Measurements from ENCODE around the gene ARHGAP33.

ARHGAP33 gene

GRCh38 chr19:35789978-35790944, 14.9 kb downstream of the ARHGAP33 start:
- no peak overlapping the region for H2BK15ac ChIP-seq (replicated peaks; ENCODE audit: low read depth)
- no peak overlapping the region for H2AK5ac ChIP-seq (ENCODE audit: low read length)
- H2BK120ac ChIP-seq (ENCODE audit: low read depth, low read length) = no peak overlapping the region
- no peak overlapping the region for H3K27ac ChIP-seq (ENCODE audit: low read depth, low read length)
- H3K79me1 ChIP-seq (ENCODE audit: low read length) = no peaks in the 10 kb centered on the region
- no peak overlapping the region for H3K4me3 ChIP-seq (ENCODE audit: low read length)
- whole genome bisulfite sequencing (ENCODE audit: extremely low coverage, insufficient coverage, low lambda C conversion rate) = no CpG with 5 or more reads among the region's 19 CpGs
- H3K18ac ChIP-seq (ENCODE audit: low read length) = no peak overlapping the region
- H4K5ac ChIP-seq (ENCODE audit: low read length) = no peak overlapping the region
- H3K23ac ChIP-seq (ENCODE audit: low read length) = no peak overlapping the region
- no peak for DNase-seq
- H3K79me2 ChIP-seq (ENCODE audit: control insufficient read depth, insufficient read depth, low read length) = no peaks in the 10 kb centered on the region
- H3K4ac ChIP-seq (ENCODE audit: low read depth, low read length) = no peak overlapping the region
- no peaks in the 10 kb centered on the region for H3K27me3 ChIP-seq (ENCODE audit: insufficient read depth, low read length, poor library complexity)
- no peaks in the 10 kb centered on the region for H3K4me1 ChIP-seq (ENCODE audit: control insufficient read depth, low read depth, low read length)
- no peak overlapping the region for H3K4me2 ChIP-seq (ENCODE audit: low read length)
- no peak overlapping the region for H2BK5ac ChIP-seq (ENCODE audit: low read length)
- no peak overlapping the region for H3K9ac ChIP-seq (ENCODE audit: low read length)
- H3K56ac ChIP-seq (ENCODE audit: low read length) = no peak overlapping the region
- H4K8ac ChIP-seq (ENCODE audit: low read depth, low read length) = no peak overlapping the region
- H3K36me3 ChIP-seq (ENCODE audit: control insufficient read depth, insufficient read depth, low read length) = no peaks in the 10 kb centered on the region

- H3K23ac ChIP-seq (ENCODE audit: low read length) = no peak overlapping the region
- no peaks in the 10 kb centered on the region for H3K27me3 ChIP-seq (ENCODE audit: insufficient read depth, low read length, poor library complexity)
- no peak overlapping the region for H3K9ac ChIP-seq (ENCODE audit: low read length)
- H3K79me2 ChIP-seq (ENCODE audit: control insufficient read depth, insufficient read depth, low read length) = no peaks in the 10 kb centered on the region
- no peaks in the 10 kb centered on the region for H3K4me1 ChIP-seq (ENCODE audit: control insufficient read depth, low read depth, low read length)
- H4K5ac ChIP-seq (ENCODE audit: low read length) = no peak overlapping the region
- H3K56ac ChIP-seq (ENCODE audit: low read length) = no peak overlapping the region
- H3K79me1 ChIP-seq (ENCODE audit: low read length) = no peaks in the 10 kb centered on the region
- no peak overlapping the region for H3K4me3 ChIP-seq (ENCODE audit: low read length)
- no CpG with 5 or more reads among the region's 20 CpGs for WGBS (ENCODE audit: extremely low coverage, insufficient coverage, low lambda C conversion rate)
- no peak overlapping the region for H3K18ac ChIP-seq (ENCODE audit: low read length)
- H3K4me2 ChIP-seq (ENCODE audit: low read length) = no peak overlapping the region
- H2BK120ac ChIP-seq (ENCODE audit: low read depth, low read length) = no peak overlapping the region
- no peak overlapping the region for H2AK5ac ChIP-seq (ENCODE audit: low read length)
- no peaks in the 10 kb centered on the region for H3K36me3 ChIP-seq (ENCODE audit: control insufficient read depth, insufficient read depth, low read length)
- H3K27ac ChIP-seq (ENCODE audit: low read depth, low read length) = no peak overlapping the region
- no peak overlapping the region for H2BK15ac ChIP-seq (replicated peaks; ENCODE audit: low read depth)
- DNase-seq = no peak
- no peak overlapping the region for H4K8ac ChIP-seq (ENCODE audit: low read depth, low read length)
- H3K4ac ChIP-seq (ENCODE audit: low read depth, low read length) = no peak overlapping the region
- no peak overlapping the region for H2BK5ac ChIP-seq (ENCODE audit: low read length)
Measured at GRCh38 chr19:35790981-35791813, 15.8 kb downstream of the ARHGAP33 start.

GRCh38 chr19:35791814-35792279, 16.5 kb downstream of the ARHGAP33 start:
- Histone ChIP-seq H3K4me1 (ENCODE audit: control insufficient read depth, low read depth, low read length) (no peaks in the 10 kb centered on the region), H3K4me3 (ENCODE audit: low read length) (no peak overlapping the region), H3K36me3 (ENCODE audit: control insufficient read depth, insufficient read depth, low read length) (no peaks in the 10 kb centered on the region), H3K79me1 (ENCODE audit: low read length) (no peaks in the 10 kb centered on the region), H3K27me3 (ENCODE audit: insufficient read depth, low read length, poor library complexity) (peaks cover 5% of the 10 kb centered on the region), H2BK120ac (ENCODE audit: low read depth, low read length) (no peak overlapping the region), H3K4ac (ENCODE audit: low read depth, low read length) (no peak overlapping the region), H2BK5ac (ENCODE audit: low read length) (no peak overlapping the region), H4K5ac (ENCODE audit: low read length) (no peak overlapping the region), H3K23ac (ENCODE audit: low read length) (no peak overlapping the region), H3K27ac (ENCODE audit: low read depth, low read length) (no peak overlapping the region), H4K8ac (ENCODE audit: low read depth, low read length) (no peak overlapping the region), H3K9ac (ENCODE audit: low read length) (no peak overlapping the region), H3K79me2 (ENCODE audit: control insufficient read depth, insufficient read depth, low read length) (no peaks in the 10 kb centered on the region), H3K4me2 (ENCODE audit: low read length) (no peak overlapping the region), H2BK15ac (replicated peaks; ENCODE audit: low read depth) (no peak overlapping the region), H2AK5ac (ENCODE audit: low read length) (no peak overlapping the region), H3K56ac (ENCODE audit: low read length) (no peak overlapping the region), H3K18ac (ENCODE audit: low read length) (no peak overlapping the region)
- WGBS (ENCODE audit: extremely low coverage, insufficient coverage, low lambda C conversion rate) = no CpG with 5 or more reads among the region's 9 CpGs
- DNase-seq = no peak

- H2AK5ac ChIP-seq (ENCODE audit: low read length) = no peak overlapping the region
- H4K5ac ChIP-seq (ENCODE audit: low read length) = no peak overlapping the region
- H2BK15ac ChIP-seq (replicated peaks; ENCODE audit: low read depth) = no peak overlapping the region
- H3K4ac ChIP-seq (ENCODE audit: low read depth, low read length) = no peak overlapping the region
- no peaks in the 10 kb centered on the region for H3K4me1 ChIP-seq (ENCODE audit: control insufficient read depth, low read depth, low read length)
- H3K27ac ChIP-seq (ENCODE audit: low read depth, low read length) = no peak overlapping the region
- H3K79me1 ChIP-seq (ENCODE audit: low read length) = no peaks in the 10 kb centered on the region
- no peak overlapping the region for H3K4me3 ChIP-seq (ENCODE audit: low read length)
- no CpG with 5 or more reads among the region's 15 CpGs for WGBS (ENCODE audit: extremely low coverage, insufficient coverage, low lambda C conversion rate)
- no peak overlapping the region for H3K9ac ChIP-seq (ENCODE audit: low read length)
- no peak overlapping the region for H3K56ac ChIP-seq (ENCODE audit: low read length)
- no peak overlapping the region for H2BK5ac ChIP-seq (ENCODE audit: low read length)
- no peak overlapping the region for H2BK120ac ChIP-seq (ENCODE audit: low read depth, low read length)
- no peak overlapping the region for H3K23ac ChIP-seq (ENCODE audit: low read length)
- H3K4me2 ChIP-seq (ENCODE audit: low read length) = no peak overlapping the region
- H3K36me3 ChIP-seq (ENCODE audit: control insufficient read depth, insufficient read depth, low read length) = no peaks in the 10 kb centered on the region
- no peak overlapping the region for H4K8ac ChIP-seq (ENCODE audit: low read depth, low read length)
- H3K79me2 ChIP-seq (ENCODE audit: control insufficient read depth, insufficient read depth, low read length) = no peaks in the 10 kb centered on the region
- DNase-seq = no peak
- H3K18ac ChIP-seq (ENCODE audit: low read length) = no peak overlapping the region
- peaks cover 7% of the 10 kb centered on the region for H3K27me3 ChIP-seq (ENCODE audit: insufficient read depth, low read length, poor library complexity)
Measured at GRCh38 chr19:35792312-35792711, 16.9 kb downstream of the ARHGAP33 start.

GRCh38 chr19:35792888-35793287, 17.5 kb downstream of the ARHGAP33 start:
- Histone ChIP-seq H4K5ac (ENCODE audit: low read length) (no peak overlapping the region), H3K4me3 (ENCODE audit: low read length) (no peak overlapping the region), H3K27ac (ENCODE audit: low read depth, low read length) (no peak overlapping the region), H3K27me3 (ENCODE audit: insufficient read depth, low read length, poor library complexity) (peaks cover 7% of the 10 kb centered on the region), H3K23ac (ENCODE audit: low read length) (no peak overlapping the region), H3K36me3 (ENCODE audit: control insufficient read depth, insufficient read depth, low read length) (no peaks in the 10 kb centered on the region), H2BK5ac (ENCODE audit: low read length) (no peak overlapping the region), H2BK120ac (ENCODE audit: low read depth, low read length) (no peak overlapping the region), H2AK5ac (ENCODE audit: low read length) (no peak overlapping the region), H2BK15ac (replicated peaks; ENCODE audit: low read depth) (no peak overlapping the region), H3K4ac (ENCODE audit: low read depth, low read length) (no peak overlapping the region), H3K4me2 (ENCODE audit: low read length) (no peak overlapping the region), H3K18ac (ENCODE audit: low read length) (no peak overlapping the region), H3K79me2 (ENCODE audit: control insufficient read depth, insufficient read depth, low read length) (no peaks in the 10 kb centered on the region), H4K8ac (ENCODE audit: low read depth, low read length) (no peak overlapping the region), H3K79me1 (ENCODE audit: low read length) (no peaks in the 10 kb centered on the region), H3K4me1 (ENCODE audit: control insufficient read depth, low read depth, low read length) (peaks cover 2% of the 10 kb centered on the region), H3K9ac (ENCODE audit: low read length) (no peak overlapping the region), H3K56ac (ENCODE audit: low read length) (no peak overlapping the region)
- no peak for DNase-seq
- WGBS (ENCODE audit: extremely low coverage, insufficient coverage, low lambda C conversion rate) = no CpG with 5 or more reads among the region's 8 CpGs
